Kidney (tissue), 14 donors: ENCODE results near the gene RNF40. TPM values are rescaled to one million over a fixed set of nuclear protein-coding genes. Genes with fewer than 3 reads are reported as not detected.

Source experiments
- DNase-seq, 5 donors: peaks; one replicate each; pipeline ENCODE4 v3.0.0-alpha.2; 2013 to 2020
- FAIRE-seq: peaks from 2 replicates; lab custom pipeline; 2012; peaks lifted over from hg19 to GRCh38; lab: Jason Lieb, UNC
- H3K27ac ChIP-seq, 2 donors: one replicate each; pipeline ENCODE4 v1.7.0; 2013; ENCODE audit warnings: low read depth in 2 of 2, low read length in 2 of 2, inconsistent platforms in 1 of 2
- H3K27me3 ChIP-seq: one replicate; pipeline ENCODE4 v1.7.1; 2013; ENCODE audit warnings: low read length, inconsistent platforms; ENCODE audit not compliant: control insufficient read depth, insufficient read depth
- H3K36me3 ChIP-seq, 3 donors: one replicate each; pipeline versions ENCODE4 v1.7.0 to v1.7.1; 2013; ENCODE audit warnings: low read length in 3 of 3, control low read depth in 1 of 3, inconsistent platforms in 1 of 3; ENCODE audit not compliant: insufficient read depth in 3 of 3, control insufficient read depth in 2 of 3
- H3K4me1 ChIP-seq, 3 donors: one replicate each; pipeline versions ENCODE4 v1.7.0 to v1.7.1; 2013; ENCODE audit warnings: low read length in 3 of 3, inconsistent platforms in 1 of 3, low read depth in 1 of 3; ENCODE audit not compliant: control insufficient read depth in 2 of 3, insufficient read depth in 2 of 3
- H3K4me3 ChIP-seq, 3 donors: one replicate each; pipeline versions ENCODE4 v1.7.0 to v1.8.1; 2013; ENCODE audit warnings: low read length in 3 of 3, control low read depth in 1 of 3, inconsistent platforms in 1 of 3
- H3K9ac ChIP-seq, 3 donors: one replicate each; pipeline versions ENCODE4 v1.7.0 to v1.7.1; 2013; ENCODE audit warnings: low read length in 3 of 3, control low read depth in 1 of 3, inconsistent platforms in 1 of 3
- H3K9me3 ChIP-seq, 3 donors: one replicate each; pipeline versions ENCODE4 v1.7.0 to v1.7.1; 2013; ENCODE audit warnings: low read length in 3 of 3, control low read depth in 1 of 3, inconsistent platforms in 1 of 3; ENCODE audit not compliant: control insufficient read depth in 2 of 3, insufficient read depth in 1 of 3
- CTCF ChIP-seq: IDR thresholded peaks from 3 replicates; pipeline ENCODE4 v1.5.1; 2012; ENCODE audit warnings: mild to moderate bottlenecking, moderate library complexity, borderline replicate concordance; ENCODE audit not compliant: insufficient read depth; ENCODE audit errors: extremely low read depth
- intact Hi-C: fragments of 100-400 bp; cut with DNase I; formaldehyde crosslinking; loops from one replicate; pipeline ENCODE4 v1.11.1; 2022
- polyA plus RNA-seq: library from polyadenylated mRNA; stranded (reverse); fragments of 350-450 nt; fragmentation: Illumina TruSeq; extraction: RNeasy Lipid Tissue Mini Kit (QIAGEN cat#74804); gene quantifications from one replicate; pipeline ENCODE4 v1.2.3, GENCODE V29; 2014; ENCODE audit warnings: low read depth, low replicate concordance; ENCODE audit not compliant: insufficient read depth
- total RNA-seq: library from RNA; stranded (reverse); fragmentation: NEBNext Ultra II Directional; extraction: Animal tissue kit (Norgen Biotek cat#: 25700); gene quantifications from one replicate; pipeline ENCODE4 v1.2.1, GENCODE V29; 2021
- donor health status: control.
- donor health status: control.
- donor health status: control.
- donor health status: control.
- donor health status: control.
- donor health status: DM: yes; HTN: yes; CAD: no.
- donor health status: Normal renal cell carcinoma (clear cell type).

RNF40 gene
- total and polyA plus RNA-seq, 2 donors from 2014 or later: 74.3 to 109 TPM

- FAIRE-seq (no peak), DNase-seq (no peak)
- H3K4me1 ChIP-seq: peaks cover 0 to 2% (median 0%) of the 10 kb centered on the region in 3 donors
- intact Hi-C loops: no loop called here
- H3K27me3 ChIP-seq: no peaks in the 10 kb centered on the region
- no peak overlapping the region for H3K9ac ChIP-seq
- H3K9me3 ChIP-seq: no peaks in the 10 kb centered on the region
- TF ChIP-seq CTCF: no peak
- peaks cover 8 to 44% (median 30%) of the 10 kb centered on the region in 3 donors for H3K36me3 ChIP-seq
- H3K4me3 ChIP-seq: no peak overlapping the region
- no peak overlapping the region for H3K27ac ChIP-seq
Measured at GRCh38 chr16:30728899-30729672, 33.0 kb upstream of the RNF40 start.

GRCh38 chr16:30731411-30731810 is 30.7 kb upstream of the RNF40 start:
- Histone ChIP-seq H3K27ac (no peak overlapping the region), H3K4me1 (no peaks in the 10 kb centered on the region), H3K9me3 (no peaks in the 10 kb centered on the region), H3K9ac (no peak overlapping the region), H3K36me3 (peaks cover 14 to 47% (median 34%) of the 10 kb centered on the region in 3 donors), H3K4me3 (no peak overlapping the region), H3K27me3 (no peaks in the 10 kb centered on the region)
- intact Hi-C loops: no loop called here
- no peak for DNase-seq
- TF ChIP-seq CTCF: no peak
- FAIRE-seq: no peak

GRCh38 chr16:30736995-30737793 is 24.9 kb upstream of the RNF40 start:
- no peak overlapping the region for H3K27ac ChIP-seq
- intact Hi-C loops: no loop called here
- DNase-seq: peak in 1 of 5 donors; percentile 73
- H3K4me1 ChIP-seq: peaks cover 0 to 8% (median 8%) of the 10 kb centered on the region in 3 donors
- no peak for TF ChIP-seq CTCF
- H3K4me3 ChIP-seq: no peak overlapping the region
- peaks cover 9 to 55% (median 37%) of the 10 kb centered on the region in 3 donors for H3K36me3 ChIP-seq
- FAIRE-seq: no peak
- H3K9me3 ChIP-seq: no peaks in the 10 kb centered on the region
- H3K9ac ChIP-seq: no peak overlapping the region
- H3K27me3 ChIP-seq: no peaks in the 10 kb centered on the region
